MM.1S (cell line): ENCODE measurements around the gene LRRC14B.

ENCODE experiments used
- DNase-seq: peaks from one replicate; pipeline ENCODE4 v3.0.0-alpha.2; 2015
- H2AFZ ChIP-seq: fragments of 300-600 bp; sonication (generic); 2 replicates; pipeline ENCODE4 v1.6.0; 2016; ENCODE audit warnings: antibody characterized with exemption, low read length
- H3F3A ChIP-seq: fragments of 300-600 bp; sonication (generic); 2 replicates; pipeline ENCODE4 v1.6.1; 2016; ENCODE audit warnings: mild to moderate bottlenecking, antibody characterized with exemption, low read length, moderate library complexity, mixed read lengths; ENCODE audit not compliant: insufficient read depth
- H3K27ac ChIP-seq: fragments of 300-600 bp; sonication (generic); 2 replicates; pipeline ENCODE4 v1.5.1; 2016; ENCODE audit warnings: mild to moderate bottlenecking, low read length
- H3K27me3 ChIP-seq: fragments of 300-600 bp; sonication (generic); replicated peaks from 2 replicates; pipeline ENCODE4 v1.6.0; 2016; ENCODE audit warnings: low read length; ENCODE audit not compliant: insufficient read depth
- H3K36me3 ChIP-seq: fragments of 300-600 bp; sonication (generic); replicated peaks from 2 replicates; pipeline ENCODE4 v1.6.1; 2016; ENCODE audit warnings: mild to moderate bottlenecking, low read length, mixed read lengths; ENCODE audit not compliant: insufficient read depth
- H3K4me1 ChIP-seq: fragments of 300-600 bp; sonication (generic); 2 replicates; pipeline ENCODE4 v1.6.1; 2016; ENCODE audit warnings: low read length, mixed read lengths
- H3K4me2 ChIP-seq: fragments of 300-600 bp; sonication (generic); 2 replicates; pipeline ENCODE4 v1.6.0; 2016; ENCODE audit warnings: low read depth, low read length
- H3K4me3 ChIP-seq: fragments of 300-600 bp; sonication (generic); 2 replicates; pipeline ENCODE4 v1.5.1; 2016; ENCODE audit warnings: low read length, mixed read lengths
- H3K79me2 ChIP-seq: fragments of 300-600 bp; sonication (generic); 2 replicates; pipeline ENCODE4 v1.6.1; 2016; ENCODE audit warnings: mixed run types, low read length, mixed read lengths
- H3K9ac ChIP-seq: fragments of 300-600 bp; sonication (generic); 2 replicates; pipeline ENCODE4 v1.6.1; 2016; ENCODE audit warnings: low read length, mixed read lengths
- H3K9me2 ChIP-seq: fragments of 300-600 bp; sonication (generic); replicated peaks from 2 replicates; pipeline ENCODE4 v1.6.1; 2016; ENCODE audit warnings: mild to moderate bottlenecking, low read length, mixed read lengths; ENCODE audit not compliant: insufficient read depth
- H3K9me3 ChIP-seq: fragments of 300-600 bp; sonication (generic); replicated peaks from 2 replicates; pipeline ENCODE4 v1.6.1; 2016; ENCODE audit warnings: mild to moderate bottlenecking, low read length, mixed read lengths; ENCODE audit not compliant: insufficient read depth
- H4K20me1 ChIP-seq: fragments of 300-600 bp; sonication (generic); 2 replicates; pipeline ENCODE4 v1.6.1; 2016; ENCODE audit warnings: mild to moderate bottlenecking, low read length, moderate library complexity, mixed read lengths; ENCODE audit not compliant: insufficient read depth
- EZH2 ChIP-seq: fragments of 300-600 bp; sonication (generic); optimal IDR thresholded peaks from 2 replicates; pipeline ENCODE3; 2017; ENCODE audit warnings: low read depth, mild to moderate bottlenecking, antibody characterized with exemption, low read length, mixed read lengths
- EZH2phosphoT487 ChIP-seq: fragments of 300-600 bp; sonication (generic); IDR thresholded peaks from 2 replicates; pipeline ENCODE4 v1.6.1; 2018; ENCODE audit warnings: antibody characterized with exemption, low read length
- TF ChIP-seq, protein P1 (sequence below): fragments of 300-600 bp; sonication (generic); IDR thresholded peaks from 2 replicates; pipeline ENCODE4 v1.5.1; 2016; ENCODE audit warnings: antibody characterized with exemption, low read length, mixed read lengths

Gene LRRC14B

GRCh38 chr5:172841-173251, 18.4 kb upstream of the LRRC14B start:
- no peak for DNase-seq
- H3K27me3 ChIP-seq: peaks cover 37% of the 10 kb centered on the region
- H3F3A ChIP-seq: no peaks in the 10 kb centered on the region
- H3K4me2 ChIP-seq: no peak overlapping the region
- TF ChIP-seq, protein P1, sequence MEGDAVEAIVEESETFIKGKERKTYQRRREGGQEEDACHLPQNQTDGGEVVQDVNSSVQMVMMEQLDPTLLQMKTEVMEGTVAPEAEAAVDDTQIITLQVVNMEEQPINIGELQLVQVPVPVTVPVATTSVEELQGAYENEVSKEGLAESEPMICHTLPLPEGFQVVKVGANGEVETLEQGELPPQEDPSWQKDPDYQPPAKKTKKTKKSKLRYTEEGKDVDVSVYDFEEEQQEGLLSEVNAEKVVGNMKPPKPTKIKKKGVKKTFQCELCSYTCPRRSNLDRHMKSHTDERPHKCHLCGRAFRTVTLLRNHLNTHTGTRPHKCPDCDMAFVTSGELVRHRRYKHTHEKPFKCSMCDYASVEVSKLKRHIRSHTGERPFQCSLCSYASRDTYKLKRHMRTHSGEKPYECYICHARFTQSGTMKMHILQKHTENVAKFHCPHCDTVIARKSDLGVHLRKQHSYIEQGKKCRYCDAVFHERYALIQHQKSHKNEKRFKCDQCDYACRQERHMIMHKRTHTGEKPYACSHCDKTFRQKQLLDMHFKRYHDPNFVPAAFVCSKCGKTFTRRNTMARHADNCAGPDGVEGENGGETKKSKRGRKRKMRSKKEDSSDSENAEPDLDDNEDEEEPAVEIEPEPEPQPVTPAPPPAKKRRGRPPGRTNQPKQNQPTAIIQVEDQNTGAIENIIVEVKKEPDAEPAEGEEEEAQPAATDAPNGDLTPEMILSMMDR: no peak
- TF ChIP-seq EZH2phosphoT487 (no peak), EZH2 (no peak)
- no peak overlapping the region for H3K27ac ChIP-seq
- H3K4me1 ChIP-seq: no peaks in the 10 kb centered on the region
- no peak overlapping the region for H3K4me3 ChIP-seq
- no peaks in the 10 kb centered on the region for H3K36me3 ChIP-seq
- H3K9me2 ChIP-seq: no peaks in the 10 kb centered on the region
- no peaks in the 10 kb centered on the region for H3K79me2 ChIP-seq
- H3K9me3 ChIP-seq: no peaks in the 10 kb centered on the region
- H2AFZ ChIP-seq: no peak overlapping the region
- no peak overlapping the region for H3K9ac ChIP-seq
- no peaks in the 10 kb centered on the region for H4K20me1 ChIP-seq

GRCh38 chr5:173392-174290, 17.7 kb upstream of the LRRC14B start:
- H3K9me3 ChIP-seq: no peaks in the 10 kb centered on the region
- no peak overlapping the region for H3K4me3 ChIP-seq
- no peak overlapping the region for H3K4me2 ChIP-seq
- no peaks in the 10 kb centered on the region for H3K79me2 ChIP-seq
- no peak overlapping the region for H3K27ac ChIP-seq
- no peaks in the 10 kb centered on the region for H3K36me3 ChIP-seq
- peaks cover 38% of the 10 kb centered on the region for H3K27me3 ChIP-seq
- H2AFZ ChIP-seq: no peak overlapping the region
- no peaks in the 10 kb centered on the region for H4K20me1 ChIP-seq
- DNase-seq: no peak
- TF ChIP-seq EZH2phosphoT487 (no peak), EZH2 (no peak)
- TF ChIP-seq, protein P1: no peak
- H3K9ac ChIP-seq: no peak overlapping the region
- no peaks in the 10 kb centered on the region for H3F3A ChIP-seq
- no peaks in the 10 kb centered on the region for H3K9me2 ChIP-seq
- H3K4me1 ChIP-seq: no peaks in the 10 kb centered on the region

GRCh38 chr5:174291-174600, 17.0 kb upstream of the LRRC14B start:
- Histone ChIP-seq H3K4me1 (no peaks in the 10 kb centered on the region), H3K36me3 (no peaks in the 10 kb centered on the region)

More at GRCh38 chr5:174291-174600, 17.0 kb upstream of the LRRC14B start:
- Histone ChIP-seq H3K4me3 (no peak overlapping the region), H3K27me3 (peaks cover 43% of the 10 kb centered on the region), H3K27ac (no peak overlapping the region), H4K20me1 (no peaks in the 10 kb centered on the region), H3K79me2 (no peaks in the 10 kb centered on the region), H3K9me2 (no peaks in the 10 kb centered on the region), H3K9ac (no peak overlapping the region), H2AFZ (no peak overlapping the region), H3K9me3 (no peaks in the 10 kb centered on the region), H3K4me2 (no peak overlapping the region), H3F3A (no peaks in the 10 kb centered on the region)
- DNase-seq: no peak
- TF ChIP-seq EZH2phosphoT487 (no peak), EZH2 (no peak)
- TF ChIP-seq, protein P1: no peak
